Measurements from ENCODE around the gene SEPTIN3. TPM values are rescaled to one million over a fixed set of nuclear protein-coding genes. Genes with fewer than 3 reads are reported as not detected.

The SEPTIN3 gene
- total and polyA plus RNA-seq, 10 of the 15 experiments (the other 5 are each of a cell fraction or from before 2014, with no cell fraction given) = 0.05 to 3.1 (median 0.87) TPM

GRCh38 chr22:41963453-41964111, 5.7 kb upstream of the SEPTIN3 start:
- DNase-seq (ENCODE audit: low read depth, low spot score) (no peak), ATAC-seq (no peak), FAIRE-seq (no peak)
- TF ChIP-seq PAX8 (IDR thresholded peaks at IDR 0.05) = no peak
- no peak for TF ChIP-seq HDAC6 (IDR thresholded peaks at IDR 0.05; ENCODE audit: unreplicated experiment)
- TF ChIP-seq DPF2 (IDR thresholded peaks at IDR 0.05) = no peak
- TF ChIP-seq FOS (IDR thresholded peaks at IDR 0.05; ENCODE audit: borderline replicate concordance, extremely low read depth, insufficient read length) = no peak
- no peak for TF ChIP-seq ZBTB33 (IDR thresholded peaks at IDR 0.05)
- TF ChIP-seq NRF1 (conservative IDR thresholded peaks at IDR 0.05; ENCODE audit: low read depth, low read length) = no peak
- no peak for TF ChIP-seq GATAD2B (conservative IDR thresholded peaks at IDR 0.05; ENCODE audit: low read depth)
- no peak for TF ChIP-seq ASH2L (IDR thresholded peaks at IDR 0.05; ENCODE audit: borderline replicate concordance, low read depth)
- no peak for TF ChIP-seq ZNF384 (IDR thresholded peaks at IDR 0.05; ENCODE audit: borderline replicate concordance, low read depth, low read length)
- TF ChIP-seq RAD21 (IDR thresholded peaks at IDR 0.05; ENCODE audit: insufficient read depth, low read depth, low read length) = no peak
- TF ChIP-seq IRF4 (IDR thresholded peaks at IDR 0.05; ENCODE audit: low read depth, low read length) = no peak
- no peak for TF ChIP-seq ZBTB11 (CRISPR knock-in tag; IDR thresholded peaks at IDR 0.05)
- no peak for TF ChIP-seq EED (IDR thresholded peaks at IDR 0.05; ENCODE audit: low read depth)
- no peak for TF ChIP-seq KDM1A (IDR thresholded peaks at IDR 0.05; ENCODE audit: borderline replicate concordance)
- TF ChIP-seq E4F1 (IDR thresholded peaks at IDR 0.05; ENCODE audit: borderline replicate concordance, partially characterized antibody) = no peak
- TF ChIP-seq ZNF622 (IDR thresholded peaks at IDR 0.05) = no peak
- Histone ChIP-seq H3K9me3 (replicated peaks; ENCODE audit: control insufficient read depth, insufficient read depth, low read length) (no peaks in the 10 kb centered on the region), H3K79me2 (ENCODE audit: control insufficient read depth, insufficient read depth, low read length) (no peaks in the 10 kb centered on the region), H3K4me2 (ENCODE audit: control insufficient read depth, insufficient read depth) (no peak overlapping the region), H3K36me3 (ENCODE audit: control insufficient read depth in 2 of 2, insufficient read depth in 2 of 2, low read length in 1 of 2) (no peaks in the 10 kb centered on the region), H4K20me1 (ENCODE audit: control insufficient read depth, insufficient read depth) (no peaks in the 10 kb centered on the region), H3K27me3 (replicated peaks in 1 of 2; ENCODE audit: control insufficient read depth in 2 of 2, insufficient read depth in 2 of 2, low read length in 1 of 2) (no peaks in the 10 kb centered on the region), H3K9ac (ENCODE audit: control insufficient read depth, insufficient read depth, low read length) (no peak overlapping the region), H2AFZ (ENCODE audit: control insufficient read depth, low read depth, low read length) (no peak overlapping the region), H3K27ac (ENCODE audit: control insufficient read depth, insufficient read depth) (no peak overlapping the region), H3K4me1 (ENCODE audit: control insufficient read depth, insufficient read depth, low read length) (peaks cover 7% of the 10 kb centered on the region; the same call in 1 of the 2 replicates), H3K4me3 (no peak overlapping the region)
- POLR2A ChIA-PET = interaction anchor here (0.6 kb wide), 1 partner anchor 15 kb away, joined by 3 read pairs; no protein-coding TSS in a partner anchor
- intact Hi-C loops (cut with micrococcal nuclease; ENCODE audit: unreplicated experiment) = loop anchor here (10.0 kb wide), 1 partner anchor 511 kb away; no protein-coding TSS in a partner anchor
- WGBS (ENCODE audit: insufficient coverage, insufficient replicate concordance, low lambda C conversion rate, missing lambda C conversion rate) = 60% methylated on average over 9 of the region's 9 CpGs
- in situ Hi-C loops (cut with MboI) = no loop called here
- CTCF ChIA-PET = interaction anchor here (1.6 to 6.3 kb wide), 4 partner anchors 12 to 147 kb away, joined by 3 to 57 read pairs (median 4); no protein-coding TSS in a partner anchor
- BruUV-seq (replicated peaks) = no TSS peak
- RAD21 ChIA-PET (ENCODE audit: unreplicated experiment) = interaction anchor here (1.1 to 1.5 kb wide), 3 partner anchors 98 to 149 kb away, joined by 3 to 4 read pairs (median 3); partner anchors contain the start of gene NDUFA6
- SMC1A ChIA-PET (ENCODE audit: uncharacterized antibody, unreplicated experiment) = interaction anchor here (1.5 to 5.1 kb wide), 2 partner anchors 15 to 148 kb away, joined by 6 to 33 read pairs; no protein-coding TSS in a partner anchor

All from GM12878 (cell line).